Adrenal gland (tissue), 5 donors: ENCODE data around the gene PRKCE.

Experiments used
- POLR2A ChIP-seq, 2 donors: fragments of 450-650 bp; IDR thresholded peaks; one replicate each; pipeline ENCODE4 v1.6.1; 2017; ENCODE audit warnings: antibody characterized with exemption in 2 of 2, mild to moderate bottlenecking in 2 of 2, moderate library complexity in 1 of 2
- TF ChIP-seq, protein P1 (sequence below), 6 experiments: fragments of 450-650 bp in 4 of 6; fragments of 200-600 bp in 2 of 6; sonication (generic) in 1 of 6; IDR thresholded peaks; 1 replicate in 5 of 6; 2 replicates in 1 of 6; pipeline versions ENCODE4 v1.5.1 to v1.8.0; 2016 to 2021; ENCODE audit warnings: antibody characterized with exemption in 6 of 6, mild to moderate bottlenecking in 2 of 6, moderate library complexity in 1 of 6
- donor health status: DM: no; HTN: no; CAD: no.

DNA sequence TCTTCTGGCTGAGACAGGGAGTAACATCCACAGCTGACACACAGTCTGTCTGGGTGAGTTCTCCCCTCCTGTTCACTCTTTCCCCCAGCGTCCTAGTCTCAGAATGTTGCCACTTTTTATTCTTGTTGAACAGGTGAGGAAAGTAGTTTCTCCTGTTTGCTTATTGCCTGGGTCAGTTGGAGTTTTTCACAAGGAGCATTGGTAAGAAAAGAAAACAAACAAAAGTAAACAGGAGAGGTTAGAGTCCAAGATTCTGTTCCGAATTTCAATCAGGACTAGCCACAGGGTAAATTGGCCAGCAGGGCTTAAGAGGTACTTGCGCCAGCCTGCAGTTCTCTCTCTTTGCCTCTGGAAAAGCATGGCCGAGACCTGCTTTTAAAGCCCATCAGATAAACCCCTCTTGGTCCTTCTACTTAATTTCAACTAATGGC lies 390.7 kb downstream of the PRKCE start:
- TF ChIP-seq, protein P1, sequence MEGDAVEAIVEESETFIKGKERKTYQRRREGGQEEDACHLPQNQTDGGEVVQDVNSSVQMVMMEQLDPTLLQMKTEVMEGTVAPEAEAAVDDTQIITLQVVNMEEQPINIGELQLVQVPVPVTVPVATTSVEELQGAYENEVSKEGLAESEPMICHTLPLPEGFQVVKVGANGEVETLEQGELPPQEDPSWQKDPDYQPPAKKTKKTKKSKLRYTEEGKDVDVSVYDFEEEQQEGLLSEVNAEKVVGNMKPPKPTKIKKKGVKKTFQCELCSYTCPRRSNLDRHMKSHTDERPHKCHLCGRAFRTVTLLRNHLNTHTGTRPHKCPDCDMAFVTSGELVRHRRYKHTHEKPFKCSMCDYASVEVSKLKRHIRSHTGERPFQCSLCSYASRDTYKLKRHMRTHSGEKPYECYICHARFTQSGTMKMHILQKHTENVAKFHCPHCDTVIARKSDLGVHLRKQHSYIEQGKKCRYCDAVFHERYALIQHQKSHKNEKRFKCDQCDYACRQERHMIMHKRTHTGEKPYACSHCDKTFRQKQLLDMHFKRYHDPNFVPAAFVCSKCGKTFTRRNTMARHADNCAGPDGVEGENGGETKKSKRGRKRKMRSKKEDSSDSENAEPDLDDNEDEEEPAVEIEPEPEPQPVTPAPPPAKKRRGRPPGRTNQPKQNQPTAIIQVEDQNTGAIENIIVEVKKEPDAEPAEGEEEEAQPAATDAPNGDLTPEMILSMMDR (IDR thresholded peaks at IDR 0.05), result no peak
- no peak for TF ChIP-seq POLR2A (IDR thresholded peaks at IDR 0.05)
